NT2/D1 (cell line): ENCODE measurements around the gene ARPC4.

ENCODE experiments used
- SUZ12 ChIP-seq: IDR thresholded peaks from 2 replicates; pipeline ENCODE4 v1.6.1; 2011; ENCODE audit not compliant: insufficient read length, insufficient read depth; ENCODE audit errors: extremely low read depth
- ZNF274 ChIP-seq: IDR thresholded peaks from 2 replicates; pipeline ENCODE4 v1.6.1; 2011; ENCODE audit warnings: mild to moderate bottlenecking, low read depth, low read length

- TF ChIP-seq ZNF274 (no peak), SUZ12 (no peak)
These were observed 31.9 kb upstream of the ARPC4 start for GRCh38 chr3:9760779-9761505.
